LNCaP clone FGC (cell line): ENCODE measurements around the gene ELK3.

Source experiments
- DNase-seq: peaks from one replicate; pipeline ENCODE4 v3.0.0-alpha.2; 2011; ENCODE audit warnings: low read depth
- H3K4me3 ChIP-seq: 2 replicates; pipeline ENCODE4 v1.5.1; 2011; ENCODE audit warnings: mild to moderate bottlenecking, low read depth, low read length, control low read depth
- CTCF ChIP-seq: IDR thresholded peaks from 2 replicates; pipeline ENCODE4 v1.5.1; 2012; ENCODE audit warnings: mild to moderate bottlenecking; ENCODE audit not compliant: control insufficient read depth, insufficient read depth; ENCODE audit errors: extremely low read depth

ELK3 gene

GRCh38 chr12:96211988-96212387 lies 17.8 kb downstream of the ELK3 start:
- no peak overlapping the region for H3K4me3 ChIP-seq
- no peak for TF ChIP-seq CTCF
- no peak for DNase-seq

- no peak for TF ChIP-seq CTCF
- no peak overlapping the region for H3K4me3 ChIP-seq
- no peak for DNase-seq
These were observed 18.5 kb downstream of the ELK3 start for GRCh38 chr12:96212456-96213375.

GRCh38 chr12:96213869-96214268 lies 19.7 kb downstream of the ELK3 start:
- TF ChIP-seq CTCF: no peak
- no peak for DNase-seq

GRCh38 chr12:96215919-96216273 lies 21.7 kb downstream of the ELK3 start:
- H3K4me3 ChIP-seq: no peak overlapping the region
- no peak for TF ChIP-seq CTCF
- no peak for DNase-seq

More at GRCh38 chr12:96213869-96214268, 19.7 kb downstream of the ELK3 start:
- H3K4me3 ChIP-seq: no peak overlapping the region

- TF ChIP-seq CTCF: no peak
- H3K4me3 ChIP-seq: no peak overlapping the region
- DNase-seq: no peak
These were observed 25.0 kb downstream of the ELK3 start for GRCh38 chr12:96218989-96219678.

GRCh38 chr12:96219700-96220206 lies 25.6 kb downstream of the ELK3 start:
- no peak for DNase-seq
- no peak for TF ChIP-seq CTCF
- no peak overlapping the region for H3K4me3 ChIP-seq
